ENCODE measurements around the gene MAP3K5.

DNA sequence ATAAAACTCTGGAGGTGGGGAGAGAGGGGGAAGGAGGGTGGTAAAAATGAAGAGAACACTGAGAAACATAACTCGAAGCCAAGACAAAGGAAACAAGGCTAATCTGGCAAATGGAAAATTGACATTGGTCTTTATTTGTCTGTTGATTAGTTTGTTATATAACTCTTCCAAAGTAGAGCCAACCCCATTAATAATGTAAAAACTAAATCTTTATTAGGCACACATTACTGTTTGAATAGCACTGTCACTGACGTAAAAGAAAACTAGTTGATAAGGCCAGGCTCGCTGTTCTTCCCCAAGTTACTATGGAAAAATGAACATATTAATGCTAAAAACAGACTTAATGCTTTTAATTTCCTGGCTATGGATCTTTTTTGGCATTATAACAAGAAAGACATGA is 110.0 kb downstream of the MAP3K5 start:
- TF ChIP-seq, protein P1, sequence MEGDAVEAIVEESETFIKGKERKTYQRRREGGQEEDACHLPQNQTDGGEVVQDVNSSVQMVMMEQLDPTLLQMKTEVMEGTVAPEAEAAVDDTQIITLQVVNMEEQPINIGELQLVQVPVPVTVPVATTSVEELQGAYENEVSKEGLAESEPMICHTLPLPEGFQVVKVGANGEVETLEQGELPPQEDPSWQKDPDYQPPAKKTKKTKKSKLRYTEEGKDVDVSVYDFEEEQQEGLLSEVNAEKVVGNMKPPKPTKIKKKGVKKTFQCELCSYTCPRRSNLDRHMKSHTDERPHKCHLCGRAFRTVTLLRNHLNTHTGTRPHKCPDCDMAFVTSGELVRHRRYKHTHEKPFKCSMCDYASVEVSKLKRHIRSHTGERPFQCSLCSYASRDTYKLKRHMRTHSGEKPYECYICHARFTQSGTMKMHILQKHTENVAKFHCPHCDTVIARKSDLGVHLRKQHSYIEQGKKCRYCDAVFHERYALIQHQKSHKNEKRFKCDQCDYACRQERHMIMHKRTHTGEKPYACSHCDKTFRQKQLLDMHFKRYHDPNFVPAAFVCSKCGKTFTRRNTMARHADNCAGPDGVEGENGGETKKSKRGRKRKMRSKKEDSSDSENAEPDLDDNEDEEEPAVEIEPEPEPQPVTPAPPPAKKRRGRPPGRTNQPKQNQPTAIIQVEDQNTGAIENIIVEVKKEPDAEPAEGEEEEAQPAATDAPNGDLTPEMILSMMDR (IDR thresholded peaks at IDR 0.05), result no peak
- TF ChIP-seq EP300 (IDR thresholded peaks at IDR 0.05), result no peak
